ENCODE data around the gene NECTIN2.
A peak's percentile ranks its signal among the peaks of the same experiment; 100 is the strongest.
"Not testable (repeated sequence)": the region's sequence is repeated elsewhere in the genome, so short reads cannot be mapped to it uniquely, and the experiment has no call there.

The NECTIN2 gene

GRCh38 chr19:44851427-44851826 is 5.3 kb downstream of the NECTIN2 start:
- DNase-seq (ENCODE audit: low spot score), result no peak

- DNase-seq (ENCODE audit: low spot score), result no peak
Measured at GRCh38 chr19:44855606-44856005, 9.5 kb downstream of the NECTIN2 start.

- DNase-seq (ENCODE audit: low spot score), result no peak
Measured at GRCh38 chr19:44856421-44857083, 10.5 kb downstream of the NECTIN2 start.

- DNase-seq (ENCODE audit: low spot score), result no peak
Measured at GRCh38 chr19:44857837-44858236, 11.7 kb downstream of the NECTIN2 start.

- DNase-seq (ENCODE audit: low spot score), result not testable (repeated sequence)
Measured at GRCh38 chr19:44861576-44861975, 15.5 kb downstream of the NECTIN2 start.

GRCh38 chr19:44863990-44864389 is 17.9 kb downstream of the NECTIN2 start:
- DNase-seq (ENCODE audit: low spot score), result no peak

- DNase-seq (ENCODE audit: low spot score), result no peak
Measured at GRCh38 chr19:44865196-44865767, 19.2 kb downstream of the NECTIN2 start.

GRCh38 chr19:44866664-44867063 is 20.6 kb downstream of the NECTIN2 start:
- no peak for DNase-seq (ENCODE audit: low spot score)

GRCh38 chr19:44867578-44867977 is 21.5 kb downstream of the NECTIN2 start:
- no peak for DNase-seq (ENCODE audit: low spot score)

GRCh38 chr19:44869733-44870470 is 23.8 kb downstream of the NECTIN2 start:
- DNase-seq (ENCODE audit: low spot score), result peak; percentile 46

GRCh38 chr19:44871809-44872208 is 25.7 kb downstream of the NECTIN2 start:
- no peak for DNase-seq (ENCODE audit: low spot score)

- DNase-seq (ENCODE audit: low spot score), result no peak
Measured at GRCh38 chr19:44872661-44873060, 26.6 kb downstream of the NECTIN2 start.

- DNase-seq (ENCODE audit: low spot score), result no peak
Measured at GRCh38 chr19:44874317-44874716, 28.2 kb downstream of the NECTIN2 start.

GRCh38 chr19:44875666-44876451 is 29.8 kb downstream of the NECTIN2 start:
- no peak for DNase-seq (ENCODE audit: low spot score)

- no peak for DNase-seq (ENCODE audit: low spot score)
Measured at GRCh38 chr19:44876930-44877535, 30.9 kb downstream of the NECTIN2 start.

GRCh38 chr19:44878120-44878865 is 32.2 kb downstream of the NECTIN2 start:
- DNase-seq (ENCODE audit: low spot score), result no peak

GRCh38 chr19:44879309-44880065 is 33.4 kb downstream of the NECTIN2 start:
- no peak for DNase-seq (ENCODE audit: low spot score)

- no peak for DNase-seq (ENCODE audit: low spot score)
Measured at GRCh38 chr19:44882063-44882462, 36.0 kb downstream of the NECTIN2 start.

- not testable (repeated sequence) for DNase-seq (ENCODE audit: low spot score)
Measured at GRCh38 chr19:44882619-44883397, 36.7 kb downstream of the NECTIN2 start.

- DNase-seq (ENCODE audit: low spot score), result no peak
Measured at GRCh38 chr19:44883922-44884321, 37.8 kb downstream of the NECTIN2 start.
